ENCODE data around the gene TSPAN18.

DNA sequence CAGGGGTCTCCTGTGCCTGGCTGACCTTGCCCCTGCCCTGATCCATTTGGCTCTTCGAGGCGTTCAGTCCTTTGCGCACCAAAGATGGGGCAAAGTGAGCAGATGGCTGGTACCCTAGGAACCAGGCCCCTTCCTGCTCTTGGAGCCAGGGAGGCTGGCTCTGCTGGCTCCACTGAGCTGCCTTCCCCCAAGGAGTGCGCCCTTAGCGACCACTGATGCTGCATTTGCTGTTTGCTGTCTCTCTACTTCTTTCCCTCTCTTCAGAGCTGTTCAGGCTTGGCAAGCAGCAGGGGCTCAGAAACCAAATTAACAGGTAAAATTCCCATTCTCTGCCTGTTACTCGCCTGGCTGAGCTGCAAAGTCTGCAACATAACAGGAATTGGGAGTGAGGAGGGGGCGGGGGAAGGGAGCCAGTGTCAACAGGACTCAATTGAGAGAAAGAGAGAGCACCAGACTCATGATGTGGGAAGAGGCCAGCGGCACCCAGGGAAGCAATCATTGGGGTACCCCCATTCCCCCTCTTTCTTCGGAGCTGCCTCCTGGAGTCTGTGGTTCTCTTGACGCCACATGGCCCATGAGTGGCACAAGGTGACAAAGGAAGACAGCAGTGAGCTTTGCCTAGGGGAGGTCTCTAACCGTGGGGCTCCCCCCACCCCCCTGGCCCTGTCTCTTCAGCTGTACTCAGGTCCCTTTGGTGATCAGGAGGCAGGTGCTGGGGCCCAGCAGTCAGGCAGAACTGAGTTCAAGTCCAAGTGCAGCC is 121.6 kb downstream of the TSPAN18 start:
- TF ChIP-seq, protein P1, sequence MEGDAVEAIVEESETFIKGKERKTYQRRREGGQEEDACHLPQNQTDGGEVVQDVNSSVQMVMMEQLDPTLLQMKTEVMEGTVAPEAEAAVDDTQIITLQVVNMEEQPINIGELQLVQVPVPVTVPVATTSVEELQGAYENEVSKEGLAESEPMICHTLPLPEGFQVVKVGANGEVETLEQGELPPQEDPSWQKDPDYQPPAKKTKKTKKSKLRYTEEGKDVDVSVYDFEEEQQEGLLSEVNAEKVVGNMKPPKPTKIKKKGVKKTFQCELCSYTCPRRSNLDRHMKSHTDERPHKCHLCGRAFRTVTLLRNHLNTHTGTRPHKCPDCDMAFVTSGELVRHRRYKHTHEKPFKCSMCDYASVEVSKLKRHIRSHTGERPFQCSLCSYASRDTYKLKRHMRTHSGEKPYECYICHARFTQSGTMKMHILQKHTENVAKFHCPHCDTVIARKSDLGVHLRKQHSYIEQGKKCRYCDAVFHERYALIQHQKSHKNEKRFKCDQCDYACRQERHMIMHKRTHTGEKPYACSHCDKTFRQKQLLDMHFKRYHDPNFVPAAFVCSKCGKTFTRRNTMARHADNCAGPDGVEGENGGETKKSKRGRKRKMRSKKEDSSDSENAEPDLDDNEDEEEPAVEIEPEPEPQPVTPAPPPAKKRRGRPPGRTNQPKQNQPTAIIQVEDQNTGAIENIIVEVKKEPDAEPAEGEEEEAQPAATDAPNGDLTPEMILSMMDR (IDR thresholded peaks at IDR 0.05; ENCODE audit: low read depth, low read length), result no peak
- TF ChIP-seq EZH2phosphoT487 (IDR thresholded peaks at IDR 0.05; ENCODE audit: low read depth), result no peak

Measured in OCI-LY3 (cell line).